GM12864 (cell line): ENCODE measurements around the gene VPS37C.
A peak's percentile ranks its signal among the peaks of the same experiment; 100 is the strongest.
"Not testable (repeated sequence)": the region's sequence is repeated elsewhere in the genome, so short reads cannot be mapped to it uniquely, and the experiment has no call there.

ENCODE experiments used
- DNase-seq: peaks from one replicate; pipeline ENCODE4 v3.0.0-alpha.2; 2011; ENCODE audit warnings: low read depth
- H3K4me3 ChIP-seq: 2 replicates; pipeline ENCODE4 v1.5.1; 2011; ENCODE audit warnings: mild to moderate bottlenecking, low read depth, low read length, control low read depth
- CTCF ChIP-seq: IDR thresholded peaks from 2 replicates; pipeline ENCODE4 v1.5.1; 2011; ENCODE audit warnings: low read depth, mild to moderate bottlenecking, moderate library complexity, low read length, control low read depth, inconsistent platforms; ENCODE audit errors: missing control alignments

VPS37C gene

GRCh38 chr11:61161190-61162091 lies at the start of gene VPS37C:
Gene VPS37C (minus strand): TSS chr11:61161426. CDS start chr11:61138829, 22,597 bp downstream.
- peak; percentile 74 for DNase-seq
- H3K4me3 ChIP-seq, result peak within 1 kb of the TSS; percentile 62
- TF ChIP-seq CTCF, result no peak

- not testable (repeated sequence) for DNase-seq, H3K4me3 ChIP-seq
Measured at GRCh38 chr11:61210629-61211028, 49.4 kb upstream of the VPS37C start.

DNA sequence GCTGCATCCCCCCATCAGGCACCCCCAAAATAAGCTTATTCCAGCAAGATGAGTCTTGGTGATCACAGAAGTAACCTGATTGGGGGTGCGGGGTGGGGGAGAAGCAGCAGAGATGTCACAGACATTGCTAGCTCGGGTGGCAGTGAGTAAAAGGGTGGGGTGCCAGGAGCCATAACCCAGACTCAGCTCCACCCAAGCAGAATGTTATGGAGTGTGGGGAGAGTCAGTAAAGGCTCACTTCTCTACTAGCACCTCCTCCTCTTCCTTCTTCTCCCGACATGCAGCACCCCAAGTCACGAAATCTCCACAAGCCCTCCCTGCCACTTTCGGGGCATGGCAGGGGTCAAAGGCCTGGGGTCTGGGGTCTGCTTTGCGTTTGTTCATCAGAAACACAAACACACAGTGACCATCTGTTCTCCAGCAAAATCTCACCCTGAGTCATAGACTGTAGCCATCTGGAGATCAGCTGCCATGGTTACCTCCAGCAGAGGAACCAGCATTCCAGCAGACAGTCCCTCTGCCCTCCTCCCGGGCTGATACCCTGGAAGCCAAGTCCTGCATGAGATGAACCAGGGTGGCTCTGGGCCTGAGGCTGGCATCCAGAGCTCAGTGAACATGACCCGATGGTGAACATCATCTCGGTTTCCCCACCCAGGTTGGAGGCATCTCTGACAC lies 46.5 kb upstream of the VPS37C start:
- not testable (repeated sequence) for H3K4me3 ChIP-seq, DNase-seq

DNA sequence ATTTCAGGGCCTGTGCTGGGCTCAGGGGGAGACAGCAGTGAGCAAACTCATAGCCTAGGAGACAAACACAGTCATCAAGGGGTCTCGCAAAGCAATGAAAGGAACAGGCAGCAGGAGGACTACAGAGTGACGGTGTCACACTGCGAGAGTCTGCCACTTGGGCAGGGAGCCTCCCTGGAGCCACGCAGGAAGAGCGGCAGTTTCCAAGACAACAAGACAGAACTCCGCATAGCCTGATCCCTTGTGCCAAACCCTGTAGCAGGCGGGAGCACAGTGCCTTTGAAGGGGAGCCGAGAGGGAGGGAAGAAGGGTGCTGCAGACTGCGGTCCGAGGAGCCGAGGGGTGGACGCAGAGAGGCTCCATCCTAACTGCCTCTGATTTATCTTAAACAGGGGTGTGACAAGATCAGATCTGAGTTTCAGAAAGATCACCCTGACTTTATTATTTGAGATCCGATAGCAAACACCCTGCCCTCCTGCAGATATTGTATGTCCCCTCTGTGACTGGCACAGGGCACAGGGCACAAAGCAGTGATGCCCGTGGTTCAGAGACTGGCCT lies 43.4 kb upstream of the VPS37C start:
- not testable (repeated sequence) for DNase-seq, H3K4me3 ChIP-seq

- H3K4me3 ChIP-seq, DNase-seq: not testable (repeated sequence)
Measured at GRCh38 chr11:61203873-61204272, 42.6 kb upstream of the VPS37C start.

DNA sequence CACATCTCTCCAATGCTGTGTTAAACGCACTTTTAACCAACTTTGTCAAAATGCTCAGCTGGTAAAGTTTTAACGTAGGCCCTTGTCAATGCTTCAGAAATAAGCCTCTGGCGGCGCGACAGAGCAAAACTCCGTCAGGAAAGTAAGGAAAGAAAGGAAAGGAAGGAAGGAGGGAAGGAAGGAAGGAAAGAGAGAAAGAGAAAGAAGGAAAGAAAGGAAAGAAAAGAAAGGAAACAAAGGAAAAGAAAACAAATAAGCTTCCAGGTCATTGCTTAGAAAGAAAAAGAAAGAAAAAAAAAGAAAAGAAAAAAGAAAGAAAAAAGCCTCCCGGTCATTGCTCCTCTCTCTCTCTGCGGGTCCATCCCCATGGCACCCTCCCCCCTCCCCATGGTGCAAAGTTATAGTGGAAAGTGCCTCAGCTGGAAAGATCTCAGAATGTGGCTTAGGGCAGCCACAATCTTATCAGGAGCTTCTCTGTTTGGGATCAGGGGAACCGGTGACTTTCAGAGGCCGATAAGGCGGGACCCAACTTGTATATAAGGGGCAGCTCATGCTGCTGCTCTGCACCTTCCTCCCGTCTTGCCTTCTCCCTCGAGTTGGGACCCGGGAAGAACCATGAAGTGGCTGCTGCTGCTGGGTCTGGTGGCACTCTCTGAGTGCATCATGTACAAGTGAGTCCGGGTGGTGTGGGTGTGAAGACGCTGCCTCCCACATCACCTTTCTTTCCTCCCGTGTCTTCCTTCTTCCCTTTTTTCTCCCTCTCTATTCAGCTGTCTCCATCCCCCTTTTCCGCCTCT lies 41.9 kb upstream of the VPS37C start, which contains the start of gene PGA3:
PGA3 (plus strand) TSS at position 566 of the 797 bp plus-strand sequence; CDS start at position 616, 50 bp downstream.
- H3K4me3 ChIP-seq, DNase-seq: not testable (repeated sequence)

- no peak overlapping the region for H3K4me3 ChIP-seq
- DNase-seq, result no peak
- no peak for TF ChIP-seq CTCF
Measured at GRCh38 chr11:61201476-61201875, 40.2 kb upstream of the VPS37C start.

GRCh38 chr11:61198948-61199523 lies 37.8 kb upstream of the VPS37C start:
- no peak overlapping the region for H3K4me3 ChIP-seq
- DNase-seq, result no peak
- TF ChIP-seq CTCF, result no peak

GRCh38 chr11:61198361-61198760 lies 37.1 kb upstream of the VPS37C start:
- DNase-seq, result no peak
- no peak for TF ChIP-seq CTCF
- H3K4me3 ChIP-seq, result no peak overlapping the region
